ENCODE measurements around the gene CALML4.

- TF ChIP-seq TOX (CRISPR knock-in tag; IDR thresholded peaks at IDR 0.05; ENCODE audit: borderline replicate concordance) (no peak), ISL1 (CRISPR knock-in tag; IDR thresholded peaks at IDR 0.05) (no peak), ZNF8 (CRISPR knock-in tag; IDR thresholded peaks at IDR 0.05) (no peak), ZNF70 (CRISPR knock-in tag; IDR thresholded peaks at IDR 0.05) (no peak), PATZ1 (CRISPR knock-in tag; IDR thresholded peaks at IDR 0.05; ENCODE audit: borderline replicate concordance) (no peak), ZNF565 (CRISPR knock-in tag; conservative IDR thresholded peaks at IDR 0.05; ENCODE audit: low read depth) (no peak), ESRRG (CRISPR knock-in tag; IDR thresholded peaks at IDR 0.05) (no peak)
- TF ChIP-seq, protein P1, sequence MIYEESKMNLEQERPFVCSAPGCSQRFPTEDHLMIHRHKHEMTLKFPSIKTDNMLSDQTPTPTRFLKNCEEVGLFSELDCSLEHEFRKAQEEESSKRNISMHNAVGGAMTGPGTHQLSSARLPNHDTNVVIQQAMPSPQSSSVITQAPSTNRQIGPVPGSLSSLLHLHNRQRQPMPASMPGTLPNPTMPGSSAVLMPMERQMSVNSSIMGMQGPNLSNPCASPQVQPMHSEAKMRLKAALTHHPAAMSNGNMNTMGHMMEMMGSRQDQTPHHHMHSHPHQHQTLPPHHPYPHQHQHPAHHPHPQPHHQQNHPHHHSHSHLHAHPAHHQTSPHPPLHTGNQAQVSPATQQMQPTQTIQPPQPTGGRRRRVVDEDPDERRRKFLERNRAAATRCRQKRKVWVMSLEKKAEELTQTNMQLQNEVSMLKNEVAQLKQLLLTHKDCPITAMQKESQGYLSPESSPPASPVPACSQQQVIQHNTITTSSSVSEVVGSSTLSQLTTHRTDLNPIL (CRISPR knock-in tag; IDR thresholded peaks at IDR 0.05; ENCODE audit: low read depth): no peak
Measured at GRCh38 chr15:68220489-68220888, 15.4 kb upstream of the CALML4 start.

Measured in SK-N-SH treated with all-trans-retinoic acid at 6 μM for 48 hours (cell line).